ENCODE data around the gene SLC35A3.

Gene SLC35A3

DNA sequence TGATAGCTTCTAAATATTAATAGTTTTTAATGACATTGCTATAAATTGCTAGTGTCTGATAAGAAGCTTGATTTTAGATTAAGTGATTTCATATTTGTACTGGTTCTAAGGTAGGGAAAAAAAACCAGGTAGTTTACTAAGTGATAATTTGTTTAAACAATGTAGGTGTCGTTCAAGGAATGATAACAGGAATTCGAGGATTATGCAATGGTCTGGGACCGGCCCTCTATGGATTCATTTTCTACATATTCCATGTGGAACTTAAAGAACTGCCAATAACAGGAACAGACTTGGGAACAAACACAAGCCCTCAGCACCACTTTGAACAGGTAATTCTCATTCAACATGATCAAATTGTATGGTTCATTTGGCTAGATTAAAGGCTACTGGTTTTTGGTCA lies 110.5 kb downstream of the SLC35A3 start:
- DNase-seq, result no peak

Data from activated CD4-positive, alpha-beta T cell treated with anti-CD3 and anti-CD28 coated beads for 4 hours (primary cell).